WI38 (cell line): ENCODE results near the gene FBXW12.
"Not testable (repeated sequence)": the region's sequence is repeated elsewhere in the genome, so short reads cannot be mapped to it uniquely, and the experiment has no call there.

Experiments used
- H3K4me3 ChIP-seq: 2 replicates; pipeline ENCODE4 v1.5.1; 2011; ENCODE audit warnings: low read depth, mild to moderate bottlenecking, control low read depth, low read length
- CTCF ChIP-seq: IDR thresholded peaks from 2 replicates; pipeline ENCODE4 v1.5.1; 2012; ENCODE audit warnings: low read depth, mild to moderate bottlenecking, control low read depth, low read length

FBXW12 gene, protein sequence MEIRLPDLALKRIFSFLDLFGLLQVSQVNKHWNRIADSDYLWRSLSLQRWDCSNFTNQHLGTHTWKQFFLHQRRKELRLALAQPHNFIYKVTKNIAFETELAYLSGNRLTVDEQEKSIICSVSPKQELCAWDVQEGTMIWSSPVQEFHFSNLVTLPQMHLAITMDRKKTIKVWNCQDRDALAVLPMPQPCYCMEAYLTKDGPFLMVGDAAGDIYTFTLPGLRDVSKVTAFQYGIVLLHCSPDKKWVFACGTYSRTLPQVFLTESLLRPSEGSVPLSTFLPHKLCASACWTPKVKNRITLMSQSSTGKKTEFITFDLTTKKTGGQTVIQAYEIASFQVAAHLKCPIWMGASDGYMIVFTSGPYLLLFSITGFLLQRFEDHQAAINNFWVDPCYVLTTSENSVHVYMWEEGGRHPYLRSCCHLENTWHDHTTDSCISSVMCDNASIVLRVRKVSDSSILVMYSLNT

DNA sequence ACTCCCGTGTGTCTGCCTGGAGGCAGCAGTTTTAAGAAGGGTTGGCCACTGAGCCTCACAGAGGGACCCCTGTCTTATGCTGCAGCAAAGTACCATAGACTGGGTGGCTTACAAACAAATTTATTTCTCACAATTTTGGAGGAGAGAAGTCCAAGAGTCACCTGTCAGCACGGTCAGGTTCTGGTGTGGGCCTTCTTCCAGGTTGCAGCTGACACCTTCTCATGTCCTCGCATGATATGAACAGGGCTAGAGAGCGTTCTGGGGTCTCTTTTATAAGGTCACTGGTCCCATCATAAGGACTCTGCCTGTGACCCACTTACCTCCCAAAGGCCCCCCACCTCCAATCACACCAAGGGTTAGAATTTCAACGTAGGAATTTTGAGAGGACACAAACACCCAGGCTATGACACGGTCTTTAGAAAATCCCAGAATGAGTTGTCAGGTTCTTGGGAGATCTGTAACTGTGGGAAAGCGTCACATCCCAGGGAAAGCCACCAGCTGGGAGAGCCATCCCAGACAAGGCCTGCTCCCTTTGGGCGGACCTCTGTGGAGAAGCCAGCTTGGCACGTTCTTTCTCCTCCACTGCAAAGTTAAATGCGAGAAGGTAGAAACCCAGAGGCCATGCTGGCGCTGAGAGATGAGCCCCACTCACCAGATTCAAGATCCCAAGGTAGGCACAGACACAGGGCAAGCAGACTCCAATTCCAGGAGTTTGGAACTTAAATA lies at the start of gene FBXW12:
FBXW12 (plus strand) TSS at position 569 of the 726 bp plus-strand sequence. CDS start 549 bp downstream, outside the sequence.
- no peak for TF ChIP-seq CTCF
- H3K4me3 ChIP-seq: no peak within 1 kb of the TSS

DNA sequence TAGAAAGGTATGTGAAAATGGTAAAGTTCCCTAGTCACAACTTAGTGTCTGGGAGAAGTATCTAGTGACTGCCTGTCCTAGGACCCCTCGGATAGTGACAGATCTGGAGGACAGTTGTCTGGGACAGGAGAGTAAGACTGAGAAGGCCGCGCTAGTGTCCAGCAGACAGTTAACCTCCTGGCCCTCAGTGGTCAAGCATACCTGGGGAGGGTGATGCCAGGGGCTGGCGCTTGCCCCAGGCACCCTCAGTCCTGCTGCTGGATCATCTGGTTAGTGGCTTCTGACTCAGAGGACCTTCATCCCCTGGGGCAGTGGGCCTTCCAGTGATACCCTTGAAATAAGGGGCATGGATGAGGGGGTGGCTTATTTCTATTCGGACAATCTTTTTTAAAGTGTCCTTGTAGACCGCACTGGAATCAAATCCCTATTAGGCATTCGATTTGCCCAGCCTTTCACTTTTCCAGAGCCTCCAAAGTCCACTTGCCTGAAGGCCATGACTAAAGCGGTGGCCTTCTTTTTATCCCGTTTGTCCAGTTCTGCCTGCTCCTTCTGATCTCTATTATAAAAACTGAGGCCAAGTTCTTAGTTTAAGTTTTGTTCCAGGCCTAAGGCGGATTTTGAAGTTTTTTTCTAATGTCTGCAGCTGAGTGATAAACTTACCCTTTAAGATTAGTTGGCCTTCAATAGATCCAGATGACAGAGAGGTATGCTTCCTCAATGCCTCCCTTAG lies 40.1 kb upstream of the FBXW12 start:
- not testable (repeated sequence) for H3K4me3 ChIP-seq

- H3K4me3 ChIP-seq: not testable (repeated sequence)
Observed at GRCh38 chr3:48333346-48334245, 38.4 kb upstream of the FBXW12 start, which contains the start of gene SPINK8. SPINK8 (minus strand) TSS chr3:48333661; CDS start chr3:48328341, 5,320 bp downstream.

DNA sequence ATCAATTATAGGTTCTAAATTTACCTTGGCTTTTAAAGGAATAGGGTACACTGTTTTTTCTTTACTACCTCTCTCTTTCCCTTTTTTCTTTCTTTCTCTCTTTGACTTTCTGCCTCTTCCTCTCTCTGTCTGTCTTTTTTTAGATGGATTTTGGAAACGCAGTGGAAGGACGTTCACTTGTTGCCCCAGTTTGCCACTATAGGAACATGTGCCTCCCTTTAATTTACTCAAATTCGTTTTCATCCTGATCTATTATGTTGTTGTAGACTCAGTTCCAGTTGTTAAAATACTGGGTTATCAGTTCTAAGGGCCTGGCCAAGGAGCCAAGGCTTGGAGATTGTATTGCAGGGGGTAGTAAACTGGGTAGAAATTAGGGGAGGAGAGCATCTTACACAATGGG lies 37.4 kb upstream of the FBXW12 start:
- no peak for TF ChIP-seq CTCF
- no peak overlapping the region for H3K4me3 ChIP-seq

DNA sequence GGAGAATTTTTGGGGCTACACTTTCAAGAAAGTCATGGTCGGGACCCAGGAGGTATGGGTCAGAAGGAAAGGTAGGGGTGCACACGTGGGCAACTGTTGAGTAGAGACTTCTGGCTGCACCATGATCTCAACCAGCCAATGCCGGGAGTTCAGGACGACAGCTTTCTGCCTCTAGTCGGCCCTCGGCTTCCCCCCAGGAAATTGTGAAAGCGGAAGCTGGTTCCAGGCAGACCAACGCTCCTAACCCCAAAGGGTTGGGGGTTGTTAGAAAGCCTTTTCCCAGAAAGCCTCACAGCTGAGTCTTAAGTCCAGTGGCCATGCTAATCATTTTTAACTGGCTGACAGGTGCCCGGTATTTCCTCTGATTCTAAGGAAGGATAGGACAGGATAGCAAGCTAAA lies 36.7 kb upstream of the FBXW12 start:
- not testable (repeated sequence) for H3K4me3 ChIP-seq

- H3K4me3 ChIP-seq: not testable (repeated sequence)
Observed at GRCh38 chr3:48337536-48337935, 34.5 kb upstream of the FBXW12 start.

DNA sequence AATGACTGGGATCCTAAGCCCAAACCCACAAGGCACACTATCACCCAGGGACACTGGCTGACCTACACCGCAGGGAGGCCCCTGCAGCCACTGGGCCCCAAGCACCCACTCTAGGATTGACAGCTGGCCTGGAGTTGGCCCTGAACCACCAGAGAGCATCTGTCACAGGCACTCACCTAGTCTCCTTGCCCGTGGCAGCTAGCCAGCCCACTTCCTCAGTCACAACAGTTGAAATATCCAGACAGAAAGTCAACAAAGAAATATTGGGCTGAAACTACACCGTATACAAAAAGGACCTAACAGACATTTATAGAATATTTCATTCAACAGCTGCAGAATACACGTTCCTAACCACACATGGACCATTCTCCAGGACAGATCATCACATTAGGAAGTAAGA lies 33.4 kb upstream of the FBXW12 start:
- TF ChIP-seq CTCF: no peak
- no peak overlapping the region for H3K4me3 ChIP-seq

- no peak for TF ChIP-seq CTCF
- H3K4me3 ChIP-seq: no peak overlapping the region
Observed at GRCh38 chr3:48343432-48343831, 28.6 kb upstream of the FBXW12 start.
